ENCODE measurements around the gene HDGFL2.

The HDGFL2 gene

DNA sequence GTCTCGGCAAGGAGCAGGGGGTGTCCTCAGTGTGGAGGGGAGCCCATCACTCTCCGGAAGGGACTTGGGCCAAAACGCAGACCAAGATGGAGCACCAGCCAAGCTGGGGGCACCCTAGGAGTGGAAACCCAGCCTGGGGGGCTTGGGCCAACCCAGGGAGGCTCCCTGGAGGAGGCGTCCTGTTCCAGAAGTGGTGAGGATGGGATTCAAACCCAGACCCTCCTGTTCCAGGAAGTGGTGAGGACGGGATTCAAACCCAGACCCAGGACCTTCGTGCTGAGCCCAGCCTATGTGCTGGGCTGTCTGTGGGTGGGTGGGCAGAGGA, 47.0 kb downstream of the HDGFL2 start:
- no peak for DNase-seq (ENCODE audit: low read depth)
- TF ChIP-seq, protein P1, sequence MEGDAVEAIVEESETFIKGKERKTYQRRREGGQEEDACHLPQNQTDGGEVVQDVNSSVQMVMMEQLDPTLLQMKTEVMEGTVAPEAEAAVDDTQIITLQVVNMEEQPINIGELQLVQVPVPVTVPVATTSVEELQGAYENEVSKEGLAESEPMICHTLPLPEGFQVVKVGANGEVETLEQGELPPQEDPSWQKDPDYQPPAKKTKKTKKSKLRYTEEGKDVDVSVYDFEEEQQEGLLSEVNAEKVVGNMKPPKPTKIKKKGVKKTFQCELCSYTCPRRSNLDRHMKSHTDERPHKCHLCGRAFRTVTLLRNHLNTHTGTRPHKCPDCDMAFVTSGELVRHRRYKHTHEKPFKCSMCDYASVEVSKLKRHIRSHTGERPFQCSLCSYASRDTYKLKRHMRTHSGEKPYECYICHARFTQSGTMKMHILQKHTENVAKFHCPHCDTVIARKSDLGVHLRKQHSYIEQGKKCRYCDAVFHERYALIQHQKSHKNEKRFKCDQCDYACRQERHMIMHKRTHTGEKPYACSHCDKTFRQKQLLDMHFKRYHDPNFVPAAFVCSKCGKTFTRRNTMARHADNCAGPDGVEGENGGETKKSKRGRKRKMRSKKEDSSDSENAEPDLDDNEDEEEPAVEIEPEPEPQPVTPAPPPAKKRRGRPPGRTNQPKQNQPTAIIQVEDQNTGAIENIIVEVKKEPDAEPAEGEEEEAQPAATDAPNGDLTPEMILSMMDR (conservative IDR thresholded peaks at IDR 0.05; ENCODE audit: control insufficient read depth, insufficient read depth, low read depth, low read length) = no peak
- no peak overlapping the region for H3K4me3 ChIP-seq (ENCODE audit: control insufficient read depth, low read depth, low read length)

DNA sequence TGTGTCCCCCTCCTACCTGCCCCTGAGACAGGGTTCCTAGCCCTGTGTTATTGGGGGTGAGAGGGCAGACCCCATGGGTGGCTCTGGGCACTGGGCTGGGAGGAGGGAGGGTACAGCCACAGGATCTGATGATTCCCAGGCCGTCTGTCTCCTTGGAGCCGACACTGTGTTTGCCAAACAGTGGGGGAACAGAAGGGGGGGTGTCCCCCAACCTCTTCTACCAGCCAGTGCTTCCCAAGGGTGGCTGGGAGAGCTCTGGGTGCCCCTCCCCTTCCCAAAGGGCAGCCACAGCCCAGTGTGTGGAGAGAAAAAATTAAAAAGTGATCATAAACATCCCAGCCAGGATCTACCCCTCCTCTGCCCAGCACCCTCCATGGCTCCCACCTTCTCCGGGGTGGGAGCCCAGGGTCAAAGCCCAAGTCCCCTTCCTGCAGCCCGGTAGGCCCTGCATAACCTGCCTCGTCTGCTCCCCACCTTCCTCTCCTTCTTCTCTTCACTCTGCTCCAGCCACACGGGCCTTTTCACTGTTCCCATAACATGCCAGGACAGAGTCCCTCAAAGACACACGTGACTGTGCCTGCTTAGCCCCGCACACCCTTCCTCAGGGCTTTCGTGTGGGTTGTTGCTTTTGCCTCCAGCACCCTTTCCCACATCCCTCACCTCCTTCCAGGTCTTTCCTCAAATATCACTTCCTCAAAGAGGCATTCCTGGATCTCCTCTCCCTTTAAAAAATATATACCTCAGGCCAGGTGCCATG, 47.6 kb downstream of the HDGFL2 start:
- DNase-seq (ENCODE audit: low read depth) = no peak
- TF ChIP-seq, protein P1 (conservative IDR thresholded peaks at IDR 0.05; ENCODE audit: control insufficient read depth, insufficient read depth, low read depth, low read length) = no peak
- H3K4me3 ChIP-seq (ENCODE audit: control insufficient read depth, low read depth, low read length) = no peak overlapping the region

DNA sequence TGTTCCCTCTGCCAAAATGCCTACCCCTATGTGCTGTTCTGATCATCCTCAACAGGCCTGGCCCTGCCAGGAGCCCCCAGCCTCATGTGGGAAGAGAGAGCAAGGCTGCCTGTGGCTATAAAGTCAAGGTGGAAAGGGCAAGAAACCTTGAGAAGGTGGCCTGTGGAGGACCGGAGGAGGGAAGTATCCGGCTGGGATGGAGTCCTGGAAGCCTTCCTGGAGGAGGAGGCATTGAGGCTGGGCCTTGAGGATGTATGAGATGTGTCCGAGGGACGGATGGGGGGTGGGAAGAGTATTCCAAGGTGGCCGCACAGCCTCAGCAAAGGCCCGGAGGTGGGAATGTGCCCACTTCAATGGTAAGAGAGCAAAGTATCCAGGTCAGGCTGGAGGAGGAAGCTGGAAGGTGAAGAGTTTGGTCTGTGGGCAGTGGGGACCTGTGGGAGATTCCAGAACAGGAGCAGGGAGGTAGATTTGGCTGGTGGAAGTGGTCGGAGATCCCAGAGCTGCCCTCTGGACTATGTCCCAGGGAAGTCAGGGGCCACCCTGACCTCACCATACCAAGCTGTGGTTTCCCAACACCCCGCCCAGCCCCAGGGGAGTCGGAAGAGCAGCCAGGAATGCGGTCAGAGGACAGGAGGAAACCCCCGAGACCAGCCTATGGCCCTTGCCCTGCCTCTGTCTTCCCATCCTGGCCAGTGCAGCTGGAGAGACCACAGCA, 49.2 kb downstream of the HDGFL2 start:
- no peak overlapping the region for H3K4me3 ChIP-seq (ENCODE audit: control insufficient read depth, low read depth, low read length)
- DNase-seq (ENCODE audit: low read depth) = peak; percentile 63
- TF ChIP-seq, protein P1 (conservative IDR thresholded peaks at IDR 0.05; ENCODE audit: control insufficient read depth, insufficient read depth, low read depth, low read length) = no peak

DNA sequence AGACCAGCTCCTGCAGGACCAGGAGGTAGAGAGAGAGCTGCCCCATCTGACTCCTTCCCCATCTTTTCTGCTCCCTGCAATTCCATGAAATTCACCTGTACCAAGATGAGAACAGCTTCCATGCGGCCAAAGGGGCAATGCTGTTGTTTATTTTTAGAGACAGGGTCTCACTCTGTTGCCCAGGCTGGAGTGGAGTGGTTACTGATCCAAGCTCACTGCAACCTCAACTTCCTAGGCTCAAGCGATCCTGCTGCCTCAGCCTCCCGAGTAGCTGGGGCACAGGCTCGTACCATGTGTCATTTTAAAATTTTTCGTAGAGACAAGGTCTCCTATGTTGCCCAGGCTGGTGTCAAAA, 49.8 kb downstream of the HDGFL2 start:
- H3K4me3 ChIP-seq (ENCODE audit: control insufficient read depth, low read depth, low read length) = no peak overlapping the region
- no peak for DNase-seq (ENCODE audit: low read depth)
- TF ChIP-seq, protein P1 (conservative IDR thresholded peaks at IDR 0.05; ENCODE audit: control insufficient read depth, insufficient read depth, low read depth, low read length) = no peak

DNA sequence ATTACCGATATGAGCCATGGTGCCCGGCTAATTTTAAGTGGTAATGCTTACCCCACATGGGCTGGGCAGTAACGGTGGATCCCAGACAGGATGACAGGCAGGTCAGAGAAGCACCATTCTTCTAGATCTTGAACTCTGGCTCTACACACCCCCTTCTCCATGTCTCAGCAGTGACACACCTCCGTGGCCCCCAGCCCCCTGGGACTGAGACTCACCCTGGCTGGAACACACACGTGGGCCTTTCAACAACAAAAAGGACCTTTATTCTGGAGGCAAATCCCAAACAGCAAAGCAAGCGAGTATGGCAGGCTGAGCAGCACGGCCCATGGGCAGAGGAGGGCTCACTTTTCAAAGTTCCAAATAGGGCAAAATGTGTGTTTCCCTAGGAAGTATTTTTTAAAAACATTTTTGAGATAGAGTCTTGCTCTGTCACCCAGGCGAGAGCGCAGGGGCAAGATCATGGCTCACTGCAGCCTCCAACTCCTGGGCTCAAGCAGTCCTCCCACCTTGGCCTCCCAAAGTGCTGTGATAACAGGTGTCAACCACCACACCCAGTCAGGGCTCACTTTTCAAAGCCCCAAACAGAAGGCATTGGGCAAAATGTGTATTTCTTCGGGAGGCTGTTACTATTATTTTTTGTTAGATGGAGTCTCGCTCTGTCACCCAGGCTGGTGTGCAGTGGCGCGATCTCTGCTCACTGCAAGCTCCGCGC, 50.4 kb downstream of the HDGFL2 start:
- no peak overlapping the region for H3K4me3 ChIP-seq (ENCODE audit: control insufficient read depth, low read depth, low read length)
- TF ChIP-seq, protein P1 (conservative IDR thresholded peaks at IDR 0.05; ENCODE audit: control insufficient read depth, insufficient read depth, low read depth, low read length) = no peak
- DNase-seq (ENCODE audit: low read depth) = peak; percentile 24

DNA sequence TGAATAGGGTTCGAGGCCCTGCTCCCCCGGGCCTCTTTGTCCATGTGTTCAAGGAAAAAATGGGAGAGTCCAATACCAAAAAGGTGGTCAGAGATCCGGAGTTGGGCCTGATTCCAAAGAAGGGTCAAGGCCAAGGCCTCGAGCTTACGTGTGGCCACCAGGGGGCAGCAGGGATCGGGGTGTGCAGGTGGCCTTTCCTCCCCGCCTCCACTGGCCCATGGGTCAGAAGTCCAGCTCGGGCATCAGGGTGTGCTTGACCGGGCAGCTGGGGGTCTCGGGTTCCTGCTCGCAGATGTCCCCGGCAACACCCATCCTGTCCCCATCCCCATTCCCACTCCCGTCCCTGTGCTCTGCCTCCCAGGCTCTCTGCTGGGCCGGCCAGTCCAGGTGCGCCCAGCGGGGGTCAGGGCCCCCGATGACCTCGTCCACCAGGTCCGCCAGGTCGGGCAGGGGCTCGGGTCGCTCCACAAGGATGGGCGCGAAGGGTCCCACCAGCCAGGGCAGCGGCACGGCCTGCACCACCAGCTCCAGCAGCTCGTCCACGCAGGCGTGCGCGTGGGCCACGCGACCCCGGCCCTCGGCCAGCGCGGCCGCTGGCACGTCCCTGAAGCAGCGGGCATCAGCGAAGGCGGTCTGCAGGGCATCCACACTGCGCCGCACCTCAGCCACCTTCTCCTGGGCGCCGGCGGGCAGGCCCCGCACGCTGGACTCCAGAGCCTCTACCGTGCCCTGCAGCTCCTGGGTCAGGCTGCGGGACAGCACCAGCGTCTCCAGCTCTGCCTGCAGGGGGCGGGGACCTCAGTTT, 51.4 kb downstream of the HDGFL2 start:
- peak; percentile 49 for DNase-seq (ENCODE audit: low read depth)
- H3K4me3 ChIP-seq (ENCODE audit: control insufficient read depth, low read depth, low read length) = no peak overlapping the region
- TF ChIP-seq, protein P1 (conservative IDR thresholded peaks at IDR 0.05; ENCODE audit: control insufficient read depth, insufficient read depth, low read depth, low read length) = peak; percentile 82

All from fibroblast of mammary gland (primary cell).